RWPE1 (cell line): ENCODE data around the gene FBXW4.

ENCODE experiments used
- CTCF ChIA-PET: fragments of 350-600 bp; sonication (Branson Sonifier 250); formaldehyde crosslinking; extraction: SDS; loops from one replicate; lab custom pipeline; 2021; lab: Yijun Ruan, JAX
- POLR2A ChIA-PET: fragments of 400-600 bp; formaldehyde crosslinking; extraction: SDS; loops from one replicate; lab custom pipeline; 2020; ENCODE audit warnings: antibody characterized with exemption; ENCODE audit not compliant: low non-redundant PET; lab: Yijun Ruan, JAX
- DNase-seq: peaks from one replicate; pipeline ENCODE4 v3.0.0; 2012; ENCODE audit warnings: low spot score
- H3K27ac ChIP-seq: fragments of 450-650 bp; 2 replicates; pipeline ENCODE4 v1.5.1; 2017
- TF ChIP-seq, protein P1 (sequence below): fragments of 450-650 bp; conservative IDR thresholded peaks from 2 replicates; pipeline ENCODE4 v1.5.1; 2017; ENCODE audit warnings: low read depth, mild to moderate bottlenecking

FBXW4 gene

DNA sequence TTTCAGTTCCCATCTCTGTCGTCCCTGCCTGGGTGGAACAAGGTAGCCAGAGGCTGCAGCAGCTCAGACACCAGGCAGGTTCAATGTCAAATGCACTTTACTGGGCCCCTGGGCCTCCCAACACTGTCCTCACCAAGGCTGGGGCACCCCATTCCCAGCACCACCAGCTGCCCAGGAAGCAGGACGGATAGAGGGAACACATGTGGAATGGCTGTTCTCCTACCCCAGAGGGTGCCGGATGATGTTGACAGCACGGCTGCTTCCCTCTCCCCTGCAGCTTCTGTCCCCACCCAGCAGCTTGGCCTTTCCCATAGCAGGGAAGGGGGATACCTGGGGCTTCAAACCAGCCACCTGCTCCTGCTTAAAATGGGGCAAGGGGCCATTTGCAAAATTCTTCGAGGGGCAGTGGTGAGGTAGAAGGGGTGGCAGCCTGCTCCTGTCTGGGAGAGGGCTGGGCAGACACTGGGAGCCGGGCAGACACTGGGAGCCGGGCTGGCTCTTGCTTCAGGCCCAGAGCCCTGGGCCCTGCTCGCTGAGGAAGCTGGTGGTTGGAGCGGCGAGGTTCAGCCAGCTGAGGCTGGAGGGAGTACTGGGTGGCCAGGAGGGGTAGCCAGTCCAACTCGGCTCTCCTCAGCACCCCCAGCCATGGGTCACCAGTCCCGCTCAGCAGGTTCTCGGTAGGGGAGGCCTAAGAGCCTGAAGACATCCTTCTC lies 116.0 kb downstream of the FBXW4 start:
- CTCF ChIA-PET = interaction anchor here (0.6 kb wide), 1 partner anchor 505 kb away, joined by 4 read pairs; no protein-coding TSS in a partner anchor
- TF ChIP-seq, protein P1, sequence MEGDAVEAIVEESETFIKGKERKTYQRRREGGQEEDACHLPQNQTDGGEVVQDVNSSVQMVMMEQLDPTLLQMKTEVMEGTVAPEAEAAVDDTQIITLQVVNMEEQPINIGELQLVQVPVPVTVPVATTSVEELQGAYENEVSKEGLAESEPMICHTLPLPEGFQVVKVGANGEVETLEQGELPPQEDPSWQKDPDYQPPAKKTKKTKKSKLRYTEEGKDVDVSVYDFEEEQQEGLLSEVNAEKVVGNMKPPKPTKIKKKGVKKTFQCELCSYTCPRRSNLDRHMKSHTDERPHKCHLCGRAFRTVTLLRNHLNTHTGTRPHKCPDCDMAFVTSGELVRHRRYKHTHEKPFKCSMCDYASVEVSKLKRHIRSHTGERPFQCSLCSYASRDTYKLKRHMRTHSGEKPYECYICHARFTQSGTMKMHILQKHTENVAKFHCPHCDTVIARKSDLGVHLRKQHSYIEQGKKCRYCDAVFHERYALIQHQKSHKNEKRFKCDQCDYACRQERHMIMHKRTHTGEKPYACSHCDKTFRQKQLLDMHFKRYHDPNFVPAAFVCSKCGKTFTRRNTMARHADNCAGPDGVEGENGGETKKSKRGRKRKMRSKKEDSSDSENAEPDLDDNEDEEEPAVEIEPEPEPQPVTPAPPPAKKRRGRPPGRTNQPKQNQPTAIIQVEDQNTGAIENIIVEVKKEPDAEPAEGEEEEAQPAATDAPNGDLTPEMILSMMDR = no peak
- POLR2A ChIA-PET = interaction anchor here (1.0 kb wide), 1 partner anchor 9 kb away, joined by 3 read pairs; the partner anchor contains the start of genes DPCD and POLL
- no peak for DNase-seq
- H3K27ac ChIP-seq = no peak overlapping the region

GRCh38 chr10:101578192-101578591 lies 116.8 kb downstream of the FBXW4 start:
- no peak overlapping the region for H3K27ac ChIP-seq
- POLR2A ChIA-PET = interaction anchor here (1.0 kb wide), 1 partner anchor 10 kb away, joined by 3 read pairs; the partner anchor contains the start of genes DPCD and POLL
- TF ChIP-seq, protein P1 = no peak
- CTCF ChIA-PET = interaction anchor here (0.6 kb wide), 1 partner anchor 211 kb away, joined by 3 read pairs; no protein-coding TSS in a partner anchor
- no peak for DNase-seq

- no peak overlapping the region for H3K27ac ChIP-seq
- TF ChIP-seq, protein P1 = no peak
- ChIA-PET CTCF (interaction anchor here (0.6 to 2.1 kb wide), 2 partner anchors 363 to 575 kb away, joined by 3 to 10 read pairs; no protein-coding TSS in a partner anchor), POLR2A (interaction anchor here (0.7 kb wide), 1 partner anchor 9 kb away, joined by 4 read pairs; no protein-coding TSS in a partner anchor)
- no peak for DNase-seq
These were observed 117.7 kb downstream of the FBXW4 start for GRCh38 chr10:101577121-101577871.

DNA sequence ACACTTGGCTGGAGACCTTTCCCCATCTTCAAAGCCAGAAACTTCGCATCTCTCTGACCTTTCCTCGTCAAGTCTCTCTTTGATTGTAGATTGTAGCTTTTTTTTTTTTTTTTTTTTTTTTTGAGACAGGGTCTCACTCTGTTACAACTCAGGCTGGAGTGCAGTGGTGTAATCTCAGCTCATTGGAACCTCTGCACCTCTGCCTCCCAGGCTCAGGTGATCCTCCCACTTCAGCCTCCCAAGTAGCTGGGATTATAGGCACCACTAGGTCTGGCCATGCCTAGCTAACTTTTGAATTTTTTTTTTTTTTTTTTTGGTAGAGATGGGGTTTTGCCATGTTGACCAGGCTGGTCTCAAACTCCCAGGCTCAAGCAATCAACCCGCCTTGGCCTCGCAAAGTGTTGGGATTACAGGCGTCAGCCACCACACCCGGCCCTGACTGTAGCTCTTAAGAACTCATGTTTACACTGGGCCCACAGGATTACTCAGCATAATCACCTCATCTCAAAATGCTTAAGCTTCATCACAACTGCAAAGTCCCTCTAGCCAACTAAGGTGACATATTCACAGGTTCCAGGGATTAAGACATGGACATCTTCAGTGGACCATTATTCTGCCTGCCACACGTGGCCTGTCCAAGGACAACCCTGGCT lies 118.6 kb downstream of the FBXW4 start:
- ChIA-PET POLR2A (interaction anchor here (0.7 kb wide), 1 partner anchor 9 kb away, joined by 4 read pairs; no protein-coding TSS in a partner anchor), CTCF (interaction anchor here (0.6 to 2.1 kb wide), 3 partner anchors 124 to 574 kb away, joined by 3 to 10 read pairs (median 3); no protein-coding TSS in a partner anchor)
- TF ChIP-seq, protein P1 = no peak
- no peak for DNase-seq
- no peak overlapping the region for H3K27ac ChIP-seq

- H3K27ac ChIP-seq = no peak overlapping the region
- DNase-seq = no peak
- TF ChIP-seq, protein P1 = no peak
- ChIA-PET CTCF (interaction anchor here (1.0 to 2.1 kb wide), 2 partner anchors 124 to 362 kb away, joined by 3 to 10 read pairs; no protein-coding TSS in a partner anchor), POLR2A (no interaction called here)
These were observed 119.3 kb downstream of the FBXW4 start for GRCh38 chr10:101575580-101576210.
